ENCODE results near the gene ZNF496.

The ZNF496 gene

DNA sequence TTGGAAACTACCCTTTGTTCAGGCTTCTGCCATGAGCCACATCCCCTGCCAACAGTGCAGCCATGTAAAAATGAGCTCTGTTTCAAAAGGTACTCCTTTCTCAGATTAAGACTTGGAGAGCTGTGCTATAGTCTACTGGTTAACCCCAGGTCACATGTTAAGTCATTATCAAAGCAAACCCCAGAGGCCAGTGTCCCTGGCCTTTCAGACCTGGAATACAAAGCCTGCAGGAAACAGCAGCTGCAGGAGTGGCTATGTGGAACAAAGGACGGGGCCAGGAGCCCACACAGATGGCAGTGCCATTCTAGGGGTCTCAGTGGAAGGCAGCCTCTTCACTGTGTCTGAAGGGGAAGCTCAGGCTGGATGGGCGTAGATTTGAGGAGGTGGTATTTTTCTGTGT lies 6.7 kb downstream of the ZNF496 start:
- H3K27ac ChIP-seq (ENCODE audit: low read depth, low read length), result no peak overlapping the region
- H3K4me3 ChIP-seq (ENCODE audit: low read depth, low read length), result no peak overlapping the region
- no peaks in the 10 kb centered on the region; the same call in 1 of the 2 replicates for H3K4me1 ChIP-seq (ENCODE audit: control insufficient read depth, insufficient read depth, low read length)
- H3K9me3 ChIP-seq (ENCODE audit: control insufficient read depth, insufficient read depth, low read depth, low read length), result no peaks in the 10 kb centered on the region
- no peaks in the 10 kb centered on the region for H3K27me3 ChIP-seq (ENCODE audit: control insufficient read depth, insufficient read depth, low read length)
- no peak overlapping the region for H3K9ac ChIP-seq (ENCODE audit: low read length)
- H3K36me3 ChIP-seq (ENCODE audit: control insufficient read depth, insufficient read depth, low read length), result peaks cover 96% of the 10 kb centered on the region

DNA sequence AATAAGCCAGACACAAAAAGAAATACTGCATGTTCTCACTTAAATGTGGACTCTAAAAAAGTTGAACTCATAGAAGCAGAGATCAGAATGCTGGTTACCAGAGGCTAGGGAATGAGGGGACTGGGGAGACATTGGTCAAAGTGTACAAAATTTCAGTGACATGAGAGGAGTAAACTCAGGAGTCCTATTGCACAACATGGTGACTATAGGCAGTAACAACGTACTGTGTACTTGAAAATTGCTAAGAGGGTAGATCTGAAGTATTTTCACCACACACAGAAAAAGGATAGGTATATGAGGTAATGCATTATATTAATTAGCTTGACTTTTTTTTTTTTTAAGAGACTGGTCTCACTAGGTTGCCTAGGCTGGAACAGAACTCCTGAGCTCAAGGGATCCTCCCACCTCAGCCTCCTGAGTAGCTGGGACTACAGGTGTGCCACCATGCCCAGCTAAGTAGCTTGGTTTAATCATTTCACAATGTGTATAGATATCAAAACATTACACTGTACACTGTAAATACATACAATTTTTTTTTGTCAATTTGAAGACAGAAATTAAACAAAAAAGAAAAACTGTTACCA lies 7.4 kb downstream of the ZNF496 start:
- Histone ChIP-seq H3K36me3 (ENCODE audit: control insufficient read depth, insufficient read depth, low read length) (peaks cover 96% of the 10 kb centered on the region), H3K27me3 (ENCODE audit: control insufficient read depth, insufficient read depth, low read length) (no peaks in the 10 kb centered on the region), H3K4me3 (ENCODE audit: low read depth, low read length) (no peak overlapping the region), H3K9ac (ENCODE audit: low read length) (no peak overlapping the region), H3K4me1 (ENCODE audit: control insufficient read depth, insufficient read depth, low read length) (no peaks in the 10 kb centered on the region; the same call in 1 of the 2 replicates), H3K9me3 (ENCODE audit: control insufficient read depth, insufficient read depth, low read depth, low read length) (no peaks in the 10 kb centered on the region), H3K27ac (ENCODE audit: low read depth, low read length) (no peak overlapping the region)

DNA sequence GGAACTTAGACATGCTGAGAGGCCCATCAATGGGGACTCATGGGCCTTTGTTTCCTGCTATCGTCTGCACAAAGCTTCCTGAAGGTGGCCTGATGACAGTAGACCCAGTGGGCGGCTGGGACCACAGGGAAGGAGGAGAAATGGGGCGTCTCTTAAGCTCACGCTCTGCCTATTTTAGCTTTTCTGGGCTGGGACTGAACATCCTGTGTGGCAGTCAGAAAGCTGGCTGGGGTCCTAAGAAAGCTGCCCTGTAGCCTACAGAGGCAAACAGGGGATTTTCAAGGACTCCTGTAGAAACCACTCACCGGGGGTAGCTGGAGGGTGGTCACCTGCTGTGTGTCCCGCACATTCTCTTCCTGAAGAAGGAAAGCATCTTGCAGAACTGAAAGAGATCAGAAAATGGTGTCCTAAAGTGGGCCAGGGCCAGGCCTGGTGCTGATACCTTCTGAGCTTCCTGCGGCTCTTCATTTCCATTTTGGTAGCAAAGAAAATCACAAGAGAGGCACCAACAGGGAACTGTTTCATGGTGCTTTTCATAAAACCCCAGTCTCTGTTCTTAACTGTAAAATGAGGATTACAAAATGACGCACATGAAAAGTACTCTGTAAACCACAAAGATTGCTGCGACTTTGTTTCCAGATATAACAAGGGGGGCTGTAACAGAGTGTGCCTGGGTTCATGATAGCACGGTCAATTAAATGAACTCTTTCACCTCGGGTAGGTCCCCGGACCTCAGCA lies 8.6 kb downstream of the ZNF496 start:
- H3K4me3 ChIP-seq (ENCODE audit: low read depth, low read length), result no peak overlapping the region
- peaks cover 93% of the 10 kb centered on the region for H3K36me3 ChIP-seq (ENCODE audit: control insufficient read depth, insufficient read depth, low read length)

DNA sequence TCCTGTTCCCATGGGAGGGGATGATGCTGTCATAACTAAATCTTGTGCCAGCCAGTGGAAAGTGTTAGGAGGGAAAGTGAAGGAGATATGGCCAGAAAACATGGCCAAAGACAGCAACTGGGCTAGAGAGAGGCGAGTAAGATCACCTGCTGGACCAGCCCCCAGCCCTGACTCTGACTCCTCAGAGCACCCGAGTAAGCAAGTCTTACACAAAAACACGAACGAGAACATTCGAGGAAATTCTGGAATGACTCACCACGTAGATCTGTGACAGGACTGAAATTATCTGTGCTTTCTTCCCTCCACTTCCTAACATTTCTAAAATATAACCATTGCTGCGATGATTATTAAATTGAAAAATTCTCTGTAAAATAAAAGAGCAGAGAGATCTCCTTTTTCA lies 9.2 kb downstream of the ZNF496 start:
- Histone ChIP-seq H3K9ac (ENCODE audit: low read length) (no peak overlapping the region), H3K4me3 (ENCODE audit: low read depth, low read length) (no peak overlapping the region), H3K36me3 (ENCODE audit: control insufficient read depth, insufficient read depth, low read length) (peaks cover 93% of the 10 kb centered on the region)

More for the DNA sequence above, 8.6 kb downstream of the ZNF496 start:
- Histone ChIP-seq H3K27me3 (ENCODE audit: control insufficient read depth, insufficient read depth, low read length) (no peaks in the 10 kb centered on the region), H3K9ac (ENCODE audit: low read length) (no peak overlapping the region), H3K9me3 (ENCODE audit: control insufficient read depth, insufficient read depth, low read depth, low read length) (no peaks in the 10 kb centered on the region), H3K27ac (ENCODE audit: low read depth, low read length) (no peak overlapping the region), H3K4me1 (ENCODE audit: control insufficient read depth, insufficient read depth, low read length) (no peaks in the 10 kb centered on the region; the same call in 1 of the 2 replicates)

DNA sequence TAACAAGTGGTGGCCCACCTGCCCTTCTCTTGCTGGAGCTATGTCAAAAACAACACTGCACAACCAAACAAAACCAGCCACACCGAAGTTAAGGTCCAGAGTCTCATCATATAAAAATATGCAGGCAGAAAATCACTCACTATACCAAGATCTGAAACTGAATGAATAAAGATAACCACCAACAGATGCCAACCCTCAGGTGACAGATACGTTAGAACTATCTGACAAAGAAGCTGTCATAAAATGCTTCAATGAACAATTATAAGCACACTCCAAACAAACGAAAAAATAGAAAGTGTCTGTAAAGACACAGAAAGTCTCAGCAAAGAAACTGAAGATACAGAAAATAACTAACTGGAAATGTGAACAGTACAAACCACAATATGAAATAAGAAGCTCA lies 14.0 kb downstream of the ZNF496 start:
- Histone ChIP-seq H3K27me3 (ENCODE audit: control insufficient read depth, insufficient read depth, low read length) (no peaks in the 10 kb centered on the region), H3K36me3 (ENCODE audit: control insufficient read depth, insufficient read depth, low read length) (peaks cover 92% of the 10 kb centered on the region), H3K27ac (ENCODE audit: low read depth, low read length) (no peak overlapping the region), H3K4me3 (ENCODE audit: low read depth, low read length) (no peak overlapping the region), H3K9ac (ENCODE audit: low read length) (no peak overlapping the region), H3K9me3 (ENCODE audit: control insufficient read depth, insufficient read depth, low read depth, low read length) (no peaks in the 10 kb centered on the region), H3K4me1 (ENCODE audit: control insufficient read depth, insufficient read depth, low read length) (no peaks in the 10 kb centered on the region)

More for the DNA sequence above, 9.2 kb downstream of the ZNF496 start:
- Histone ChIP-seq H3K9me3 (ENCODE audit: control insufficient read depth, insufficient read depth, low read depth, low read length) (no peaks in the 10 kb centered on the region), H3K27ac (ENCODE audit: low read depth, low read length) (no peak overlapping the region), H3K27me3 (ENCODE audit: control insufficient read depth, insufficient read depth, low read length) (no peaks in the 10 kb centered on the region), H3K4me1 (ENCODE audit: control insufficient read depth, insufficient read depth, low read length) (no peaks in the 10 kb centered on the region; the same call in 1 of the 2 replicates)

DNA sequence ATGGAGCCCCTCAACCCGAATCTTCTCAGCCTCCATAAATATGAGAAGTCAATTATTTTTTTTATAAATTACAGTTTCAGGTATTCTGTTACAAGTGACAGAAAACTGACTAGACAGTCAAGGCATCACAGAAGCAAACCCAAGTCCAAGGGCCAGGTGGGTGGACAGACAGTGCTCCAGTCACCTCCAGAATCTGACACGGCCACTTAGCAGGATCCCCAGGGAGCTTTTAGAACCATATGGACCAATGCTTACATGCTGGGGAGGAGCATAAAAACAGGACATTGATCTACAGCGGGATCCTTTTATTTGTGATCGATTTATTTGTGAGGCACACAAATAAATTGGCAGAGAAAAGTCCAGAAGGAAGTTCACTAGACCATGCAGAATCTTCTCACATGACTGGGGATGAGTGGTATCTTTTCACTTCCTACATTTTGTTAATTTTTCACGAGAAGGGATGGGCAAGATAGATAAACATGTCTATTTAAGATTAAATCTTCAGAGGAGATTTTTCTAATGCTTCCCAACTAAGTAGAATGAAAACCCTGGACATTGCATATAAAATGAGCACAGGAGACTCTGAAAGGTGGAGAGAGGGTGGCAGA lies 15.0 kb downstream of the ZNF496 start:
- Histone ChIP-seq H3K4me1 (ENCODE audit: control insufficient read depth, insufficient read depth, low read length) (no peaks in the 10 kb centered on the region), H3K27ac (ENCODE audit: low read depth, low read length) (no peak overlapping the region), H3K9me3 (ENCODE audit: control insufficient read depth, insufficient read depth, low read depth, low read length) (no peaks in the 10 kb centered on the region), H3K4me3 (ENCODE audit: low read depth, low read length) (no peak overlapping the region), H3K36me3 (ENCODE audit: control insufficient read depth, insufficient read depth, low read length) (peaks cover 88% of the 10 kb centered on the region), H3K9ac (ENCODE audit: low read length) (no peak overlapping the region), H3K27me3 (ENCODE audit: control insufficient read depth, insufficient read depth, low read length) (no peaks in the 10 kb centered on the region)

DNA sequence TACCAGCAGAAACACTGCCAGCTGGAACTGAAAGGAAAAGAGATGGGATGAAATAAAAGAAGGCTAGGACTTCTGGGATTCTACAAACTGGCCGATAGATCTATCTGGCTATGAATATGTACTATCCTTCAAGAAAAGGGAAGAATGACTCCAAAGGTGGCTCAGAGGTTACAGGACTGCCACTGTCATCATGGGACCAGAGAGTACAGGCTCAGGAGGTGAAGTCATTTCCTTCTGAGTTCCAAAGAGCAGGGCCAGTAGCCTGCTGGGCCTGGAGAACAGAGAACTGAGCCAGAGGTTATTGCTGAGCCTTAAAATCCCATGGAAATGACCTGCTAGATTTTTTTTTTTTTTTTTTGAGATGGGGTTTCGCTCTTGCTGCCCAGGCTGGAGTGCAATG lies 27.6 kb downstream of the ZNF496 start:
- Histone ChIP-seq H3K9ac (ENCODE audit: low read length) (no peak overlapping the region), H3K9me3 (ENCODE audit: control insufficient read depth, insufficient read depth, low read depth, low read length) (no peaks in the 10 kb centered on the region), H3K36me3 (ENCODE audit: control insufficient read depth, insufficient read depth, low read length) (peaks cover 100% of the 10 kb centered on the region), H3K27ac (ENCODE audit: low read depth, low read length) (no peak overlapping the region), H3K4me3 (ENCODE audit: low read depth, low read length) (no peak overlapping the region), H3K4me1 (ENCODE audit: control insufficient read depth, insufficient read depth, low read length) (peaks cover 6% of the 10 kb centered on the region), H3K27me3 (ENCODE audit: control insufficient read depth, insufficient read depth, low read length) (no peaks in the 10 kb centered on the region)

DNA sequence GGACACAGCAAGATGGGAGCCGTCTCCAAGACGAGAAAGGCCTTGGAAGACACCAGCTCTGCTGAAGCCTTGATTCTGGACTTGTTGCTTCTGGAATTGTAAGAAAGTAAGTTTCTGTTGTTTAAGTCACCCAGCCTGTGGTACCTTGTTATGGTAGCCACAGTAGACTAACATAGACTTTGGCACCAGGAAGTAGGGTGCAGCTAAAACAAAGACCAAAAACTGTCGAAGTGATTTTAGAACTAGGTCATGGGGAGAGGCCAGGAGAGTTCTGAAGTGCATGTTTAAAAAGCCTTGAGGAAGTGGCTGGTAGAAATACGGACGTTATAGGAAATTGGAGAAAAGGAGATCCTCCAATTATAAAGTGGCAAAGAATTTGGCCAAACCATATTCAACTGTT lies 28.5 kb downstream of the ZNF496 start:
- Histone ChIP-seq H3K27me3 (ENCODE audit: control insufficient read depth, insufficient read depth, low read length) (no peaks in the 10 kb centered on the region), H3K4me1 (ENCODE audit: control insufficient read depth, insufficient read depth, low read length) (peaks cover 14% of the 10 kb centered on the region), H3K9me3 (ENCODE audit: control insufficient read depth, insufficient read depth, low read depth, low read length) (no peaks in the 10 kb centered on the region), H3K4me3 (ENCODE audit: low read depth, low read length) (no peak overlapping the region), H3K36me3 (ENCODE audit: control insufficient read depth, insufficient read depth, low read length) (peaks cover 97% of the 10 kb centered on the region), H3K9ac (ENCODE audit: low read length) (no peak overlapping the region), H3K27ac (ENCODE audit: low read depth, low read length) (no peak overlapping the region)

DNA sequence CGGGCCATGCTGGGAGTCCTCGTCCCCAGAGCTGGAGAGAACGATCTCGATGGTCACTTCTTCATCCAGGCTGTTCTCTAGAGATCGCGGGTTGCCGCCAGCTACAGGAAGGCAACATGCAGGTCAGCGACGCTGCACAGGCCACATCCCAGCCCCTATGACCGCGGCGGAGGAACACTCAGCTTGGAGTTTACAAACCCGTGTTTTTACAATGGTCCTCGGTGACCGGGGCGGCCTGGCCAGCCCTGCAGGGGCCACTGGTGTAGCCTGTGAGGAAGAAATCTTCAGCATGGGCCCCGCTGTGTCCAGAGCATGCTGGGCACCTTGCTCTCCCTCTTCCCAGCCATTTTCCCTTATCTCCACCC lies 30.5 kb downstream of the ZNF496 start:
- H3K9ac ChIP-seq (ENCODE audit: low read length), result no peak overlapping the region
- no peak overlapping the region for H3K4me3 ChIP-seq (ENCODE audit: low read depth, low read length)
- H3K4me1 ChIP-seq (ENCODE audit: control insufficient read depth, insufficient read depth, low read length), result peaks cover 35% of the 10 kb centered on the region
- H3K9me3 ChIP-seq (ENCODE audit: control insufficient read depth, insufficient read depth, low read depth, low read length), result no peaks in the 10 kb centered on the region
- no peaks in the 10 kb centered on the region for H3K27me3 ChIP-seq (ENCODE audit: control insufficient read depth, insufficient read depth, low read length)
- H3K36me3 ChIP-seq (ENCODE audit: control insufficient read depth, insufficient read depth, low read length), result peaks cover 77% of the 10 kb centered on the region
- H3K27ac ChIP-seq (ENCODE audit: low read depth, low read length), result no peak overlapping the region

DNA sequence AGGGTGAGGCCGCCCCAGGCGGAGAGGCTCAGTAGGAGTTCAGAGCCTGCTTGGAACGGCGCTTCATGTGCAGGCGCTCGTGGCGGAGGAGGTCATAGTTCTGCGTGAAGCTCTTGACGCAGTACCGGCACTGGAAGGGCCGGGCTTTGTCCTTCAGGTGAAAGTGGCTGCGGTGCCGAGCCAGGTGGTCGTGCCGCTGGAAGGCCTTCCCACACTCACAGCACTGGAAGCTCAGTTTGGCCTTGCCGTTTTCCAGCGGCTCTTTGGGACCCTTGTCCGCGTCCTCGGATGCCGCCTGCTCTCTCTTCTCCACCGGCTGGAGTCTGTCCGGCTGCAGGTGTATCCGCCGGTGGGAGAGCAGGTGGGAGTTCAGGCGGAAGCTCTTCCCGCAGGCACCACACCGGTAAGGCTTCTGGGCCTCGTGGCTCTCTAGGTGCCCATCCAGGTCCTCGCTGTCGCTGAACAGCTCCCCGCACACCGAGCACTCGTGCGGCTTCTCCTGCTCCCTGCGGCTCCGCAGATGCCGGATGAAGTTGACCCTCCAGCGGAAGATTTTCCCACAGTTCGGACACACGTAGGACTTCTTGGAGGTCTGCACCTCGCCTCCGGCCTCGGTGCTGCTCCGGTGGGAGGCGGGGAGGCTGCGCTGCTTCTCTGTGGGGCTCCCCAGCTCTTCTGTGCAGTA lies 31.0 kb downstream of the ZNF496 start:
- H3K4me3 ChIP-seq (ENCODE audit: low read depth, low read length), result no peak overlapping the region
- H3K9me3 ChIP-seq (ENCODE audit: control insufficient read depth, insufficient read depth, low read depth, low read length), result no peaks in the 10 kb centered on the region
- peaks cover 40% of the 10 kb centered on the region for H3K4me1 ChIP-seq (ENCODE audit: control insufficient read depth, insufficient read depth, low read length)
- no peaks in the 10 kb centered on the region for H3K27me3 ChIP-seq (ENCODE audit: control insufficient read depth, insufficient read depth, low read length)
- H3K9ac ChIP-seq (ENCODE audit: low read length), result no peak overlapping the region
- H3K27ac ChIP-seq (ENCODE audit: low read depth, low read length), result no peak overlapping the region
- peaks cover 72% of the 10 kb centered on the region for H3K36me3 ChIP-seq (ENCODE audit: control insufficient read depth, insufficient read depth, low read length)
